ENCODE data around the gene ACCS.

GRCh38 chr11:44029977-44030911 is 35.8 kb upstream of the ACCS start:
- TF ChIP-seq, protein P1, sequence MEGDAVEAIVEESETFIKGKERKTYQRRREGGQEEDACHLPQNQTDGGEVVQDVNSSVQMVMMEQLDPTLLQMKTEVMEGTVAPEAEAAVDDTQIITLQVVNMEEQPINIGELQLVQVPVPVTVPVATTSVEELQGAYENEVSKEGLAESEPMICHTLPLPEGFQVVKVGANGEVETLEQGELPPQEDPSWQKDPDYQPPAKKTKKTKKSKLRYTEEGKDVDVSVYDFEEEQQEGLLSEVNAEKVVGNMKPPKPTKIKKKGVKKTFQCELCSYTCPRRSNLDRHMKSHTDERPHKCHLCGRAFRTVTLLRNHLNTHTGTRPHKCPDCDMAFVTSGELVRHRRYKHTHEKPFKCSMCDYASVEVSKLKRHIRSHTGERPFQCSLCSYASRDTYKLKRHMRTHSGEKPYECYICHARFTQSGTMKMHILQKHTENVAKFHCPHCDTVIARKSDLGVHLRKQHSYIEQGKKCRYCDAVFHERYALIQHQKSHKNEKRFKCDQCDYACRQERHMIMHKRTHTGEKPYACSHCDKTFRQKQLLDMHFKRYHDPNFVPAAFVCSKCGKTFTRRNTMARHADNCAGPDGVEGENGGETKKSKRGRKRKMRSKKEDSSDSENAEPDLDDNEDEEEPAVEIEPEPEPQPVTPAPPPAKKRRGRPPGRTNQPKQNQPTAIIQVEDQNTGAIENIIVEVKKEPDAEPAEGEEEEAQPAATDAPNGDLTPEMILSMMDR (IDR thresholded peaks at IDR 0.05; ENCODE audit: extremely low read depth in 1 of 2, insufficient read depth in 1 of 2, low read depth in 1 of 2, low read length in 2 of 2), result no peak
- TF ChIP-seq POLR2A (IDR thresholded peaks at IDR 0.05; ENCODE audit: low read depth, low read length), result no peak
- no peak for TF ChIP-seq POLR2AphosphoS5 (IDR thresholded peaks at IDR 0.05; ENCODE audit: insufficient read depth, low read depth, low read length)
- TF ChIP-seq EZH2 (IDR thresholded peaks at IDR 0.05; ENCODE audit: borderline replicate concordance, low read depth, low read length, severe bottlenecking), result no peak
